Upper lobe of left lung (tissue), 4 donors: ENCODE data around the gene MAPK7.

ENCODE experiments used
- POLR2A ChIP-seq, 4 donors: fragments of 450-650 bp; IDR thresholded peaks; one replicate each; pipeline ENCODE4 v1.5.1; 2016 to 2017; ENCODE audit warnings: antibody characterized with exemption in 4 of 4, mild to moderate bottlenecking in 2 of 4
- TF ChIP-seq, protein P1 (sequence below), 6 experiments: fragments of 450-650 bp in 4 of 6; fragments of 200-600 bp in 2 of 6; sonication (generic) in 2 of 6; IDR thresholded peaks; one replicate each; pipeline ENCODE4 v1.5.1; 2016 to 2019; ENCODE audit warnings: antibody characterized with exemption in 6 of 6

DNA sequence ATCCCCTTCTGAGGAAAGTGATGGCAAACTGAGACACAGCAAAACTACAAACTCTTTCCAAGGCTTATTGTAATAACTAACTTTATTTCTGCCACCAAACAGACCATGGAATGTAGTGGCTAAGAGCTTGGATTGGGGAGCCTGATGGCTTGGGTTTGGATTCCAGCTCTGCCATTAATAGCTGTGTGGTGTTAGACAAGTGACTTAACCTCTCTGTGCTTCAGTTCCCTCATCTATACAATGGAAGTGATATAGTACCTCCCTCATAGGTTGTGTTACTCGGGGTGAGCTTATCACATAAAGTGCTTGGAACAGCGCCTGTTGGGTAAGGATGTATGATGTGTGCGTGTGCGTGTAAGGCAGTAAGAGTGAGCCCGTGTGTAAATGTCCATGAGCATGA lies 26.8 kb downstream of the MAPK7 start:
- TF ChIP-seq, protein P1, sequence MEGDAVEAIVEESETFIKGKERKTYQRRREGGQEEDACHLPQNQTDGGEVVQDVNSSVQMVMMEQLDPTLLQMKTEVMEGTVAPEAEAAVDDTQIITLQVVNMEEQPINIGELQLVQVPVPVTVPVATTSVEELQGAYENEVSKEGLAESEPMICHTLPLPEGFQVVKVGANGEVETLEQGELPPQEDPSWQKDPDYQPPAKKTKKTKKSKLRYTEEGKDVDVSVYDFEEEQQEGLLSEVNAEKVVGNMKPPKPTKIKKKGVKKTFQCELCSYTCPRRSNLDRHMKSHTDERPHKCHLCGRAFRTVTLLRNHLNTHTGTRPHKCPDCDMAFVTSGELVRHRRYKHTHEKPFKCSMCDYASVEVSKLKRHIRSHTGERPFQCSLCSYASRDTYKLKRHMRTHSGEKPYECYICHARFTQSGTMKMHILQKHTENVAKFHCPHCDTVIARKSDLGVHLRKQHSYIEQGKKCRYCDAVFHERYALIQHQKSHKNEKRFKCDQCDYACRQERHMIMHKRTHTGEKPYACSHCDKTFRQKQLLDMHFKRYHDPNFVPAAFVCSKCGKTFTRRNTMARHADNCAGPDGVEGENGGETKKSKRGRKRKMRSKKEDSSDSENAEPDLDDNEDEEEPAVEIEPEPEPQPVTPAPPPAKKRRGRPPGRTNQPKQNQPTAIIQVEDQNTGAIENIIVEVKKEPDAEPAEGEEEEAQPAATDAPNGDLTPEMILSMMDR (IDR thresholded peaks at IDR 0.05) = no peak
- no peak for TF ChIP-seq POLR2A (IDR thresholded peaks at IDR 0.05)
